NCI-H446 treated with DMSO at 0.1 percent for 48 hours (cell line): Measurements from ENCODE around the gene ASRGL1.
"Not testable (repeated sequence)": the region's sequence is repeated elsewhere in the genome, so short reads cannot be mapped to it uniquely, and the experiment has no call there.

Source experiments
- DNase-seq: peaks from one replicate; lab custom pipeline; 2025; lab: John Stamatoyannopoulos, UW

ASRGL1 gene

DNA sequence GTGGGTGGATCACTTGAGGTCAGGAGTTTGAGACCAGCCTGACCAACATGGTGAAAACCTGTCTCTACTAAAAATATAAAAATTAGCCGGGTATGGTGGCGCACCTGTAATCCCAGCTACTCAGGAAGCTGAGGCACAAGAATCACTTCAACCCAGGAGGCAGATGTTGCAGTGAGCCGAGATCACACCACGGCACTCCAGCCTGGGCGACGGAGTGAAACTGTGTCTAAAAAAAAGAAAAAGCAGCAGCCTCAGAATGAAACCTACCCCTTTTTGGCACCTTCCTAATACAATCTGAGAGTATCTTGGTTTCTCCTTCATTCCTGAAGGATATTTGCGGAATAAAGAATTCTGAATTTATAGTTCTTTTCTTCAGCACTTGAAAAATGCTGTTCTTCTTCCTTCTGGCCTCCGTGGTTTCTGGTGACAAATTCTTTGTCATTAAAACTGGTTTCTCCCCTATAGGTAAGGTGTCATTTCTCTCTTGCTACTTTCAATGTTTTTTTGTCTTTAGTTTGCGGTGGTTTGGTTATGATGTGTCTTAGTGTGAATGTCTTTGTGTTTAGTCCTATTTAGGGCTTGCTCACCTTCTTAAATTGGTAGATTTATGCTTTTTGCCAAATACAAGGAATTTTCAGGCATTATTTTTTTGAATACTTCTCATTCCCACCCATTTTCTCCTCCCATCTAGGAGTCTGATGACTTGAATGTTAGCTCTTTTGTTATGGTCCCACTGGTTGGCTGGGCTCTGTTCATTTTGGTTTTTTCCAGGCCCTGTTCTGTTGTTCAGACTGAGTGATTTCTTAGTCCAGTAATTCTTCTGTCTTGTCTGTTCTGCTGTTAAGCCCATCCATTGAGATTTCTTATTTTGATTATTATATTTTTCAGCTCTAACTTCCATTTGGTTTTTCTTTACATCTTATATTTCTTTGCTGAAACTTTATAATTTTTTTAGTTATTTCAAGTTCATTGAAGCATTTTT is 15.4 kb downstream of the ASRGL1 start:
- no peak for DNase-seq

DNA sequence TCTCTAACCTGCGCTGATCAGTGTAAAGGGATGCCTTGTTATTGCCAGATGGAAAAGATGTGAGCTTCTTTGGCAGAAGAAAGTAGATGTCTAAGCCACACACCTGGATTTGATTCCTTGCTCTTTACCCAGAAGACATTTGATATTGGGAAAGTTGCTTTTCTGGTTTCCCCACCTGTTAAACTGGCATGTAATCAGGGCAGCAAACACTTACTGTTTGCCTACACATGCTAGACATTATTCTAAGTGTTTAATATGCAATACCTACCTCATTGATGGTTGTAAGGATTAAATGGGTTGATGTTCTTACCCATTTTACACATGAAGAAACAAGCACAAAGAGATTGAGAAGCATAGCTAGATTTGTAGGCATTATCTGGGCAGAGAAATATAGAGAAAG is 16.6 kb downstream of the ASRGL1 start:
- no peak for DNase-seq

DNA sequence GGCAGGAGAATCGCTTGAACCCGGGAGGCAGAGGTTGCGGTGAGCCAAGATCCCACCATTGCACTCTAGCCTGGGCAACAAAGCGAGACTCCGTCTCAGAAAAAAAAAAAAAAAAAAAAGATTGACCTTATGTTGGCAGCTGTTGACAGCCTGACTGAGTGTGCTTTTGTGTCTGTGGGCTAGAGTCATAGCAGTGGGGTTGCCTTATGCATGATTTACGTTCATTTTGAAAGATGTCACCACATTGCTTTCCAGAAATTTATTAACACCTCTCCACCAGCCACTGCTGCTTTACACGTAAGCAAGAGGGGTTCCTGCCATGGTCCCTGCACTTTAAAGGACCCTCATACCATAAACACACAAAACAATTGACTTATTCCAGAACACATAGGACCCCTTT is 21.0 kb downstream of the ASRGL1 start:
- no peak for DNase-seq

DNA sequence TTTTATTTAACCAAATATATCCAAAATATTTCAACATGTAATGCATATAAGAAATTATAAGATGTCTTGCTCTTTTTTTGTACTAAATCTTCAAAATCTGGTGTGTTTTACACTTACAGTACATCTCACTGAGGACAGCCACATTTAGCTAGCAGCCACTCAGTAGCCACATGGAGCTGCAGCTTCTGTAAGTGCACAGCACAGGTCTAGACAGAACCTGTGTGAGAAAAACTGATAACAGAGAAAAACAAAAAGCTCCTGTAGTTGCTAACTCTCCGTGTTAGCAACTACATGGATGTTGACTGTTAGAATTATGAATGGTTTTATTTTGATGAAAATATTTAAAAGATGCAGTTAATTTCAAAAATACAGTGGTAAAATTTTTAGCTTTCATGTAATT is 22.2 kb downstream of the ASRGL1 start:
- DNase-seq = no peak

DNA sequence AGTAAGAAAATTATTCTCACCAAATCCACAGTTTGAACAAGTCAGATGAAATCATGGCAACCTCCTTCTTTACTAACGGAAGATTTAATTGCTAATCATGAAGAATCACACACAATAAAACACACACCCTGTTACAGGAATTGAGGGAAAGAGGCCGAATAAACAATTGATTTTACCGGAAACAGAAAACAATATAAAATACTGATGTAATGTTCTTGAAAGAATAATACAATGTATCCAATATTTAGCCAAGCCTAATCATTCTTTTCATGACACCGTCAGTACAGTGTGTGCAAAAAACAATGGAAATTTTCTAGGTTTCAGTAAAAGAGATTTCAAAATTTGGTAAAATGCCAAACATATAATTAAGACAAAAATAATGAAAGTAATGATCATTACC is 23.4 kb downstream of the ASRGL1 start:
- no peak for DNase-seq

DNA sequence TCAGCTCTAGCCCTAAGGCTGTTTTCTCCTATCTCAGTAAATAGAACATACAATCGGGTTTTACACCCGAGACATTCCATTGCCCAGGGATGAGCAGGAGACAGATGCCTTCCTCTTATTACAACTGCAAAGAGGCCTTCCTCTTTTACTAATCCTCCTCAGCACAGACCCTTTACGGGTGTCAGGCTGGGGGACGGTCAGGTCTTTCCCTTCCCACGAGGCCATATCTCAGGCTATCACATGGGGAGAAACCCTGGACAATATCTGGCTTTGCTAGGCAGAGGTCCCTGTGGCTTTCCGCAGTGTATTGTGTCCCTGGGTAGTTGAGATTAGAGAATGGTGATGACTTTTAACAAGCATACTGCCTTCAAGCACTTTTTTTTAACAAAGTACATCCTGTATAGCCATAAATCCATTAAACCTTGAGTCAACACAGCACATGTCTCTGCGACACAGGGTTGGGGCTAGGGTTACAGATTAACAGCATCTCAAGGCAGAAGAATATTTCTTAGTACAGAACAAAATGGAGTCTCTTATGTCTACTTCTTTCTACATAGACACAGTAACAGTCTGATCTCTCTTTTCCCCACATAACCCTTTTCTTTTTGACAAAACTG is 31.7 kb downstream of the ASRGL1 start:
- not testable (repeated sequence) for DNase-seq

DNA sequence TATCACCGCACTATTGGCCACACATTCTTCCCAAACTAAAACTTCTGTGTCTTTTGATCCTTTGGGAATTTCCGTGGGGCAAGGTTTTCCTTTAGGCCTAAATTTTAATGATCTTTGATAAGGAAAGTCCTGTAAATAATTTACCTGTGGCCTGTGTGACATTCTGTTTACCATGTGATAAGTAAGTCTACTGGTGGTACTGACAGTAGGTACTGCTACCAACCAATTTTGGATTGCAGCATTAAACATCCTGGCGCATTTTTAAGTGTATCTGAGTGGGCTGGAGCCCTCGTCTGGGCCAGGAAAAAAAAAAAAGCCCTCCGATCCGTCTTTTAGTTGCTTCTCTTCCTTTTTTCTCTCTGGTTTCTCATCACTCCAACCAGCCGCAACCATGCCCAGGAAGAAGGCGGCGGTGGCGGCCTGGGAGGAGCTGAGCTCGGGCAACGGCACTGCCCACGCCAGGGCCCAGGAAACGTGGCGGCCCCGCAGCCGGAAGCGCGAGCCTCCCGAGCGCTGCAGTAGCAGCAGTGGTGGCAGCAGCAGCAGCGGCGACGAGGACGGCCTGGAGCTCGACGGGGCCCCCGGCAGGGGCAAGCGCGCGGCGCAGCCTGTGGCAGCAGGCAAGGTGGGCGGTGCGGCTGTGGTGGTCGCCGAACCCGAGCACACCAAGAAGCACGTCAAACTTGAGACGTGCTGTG is 33.6 kb downstream of the ASRGL1 start:
- DNase-seq = no peak

DNA sequence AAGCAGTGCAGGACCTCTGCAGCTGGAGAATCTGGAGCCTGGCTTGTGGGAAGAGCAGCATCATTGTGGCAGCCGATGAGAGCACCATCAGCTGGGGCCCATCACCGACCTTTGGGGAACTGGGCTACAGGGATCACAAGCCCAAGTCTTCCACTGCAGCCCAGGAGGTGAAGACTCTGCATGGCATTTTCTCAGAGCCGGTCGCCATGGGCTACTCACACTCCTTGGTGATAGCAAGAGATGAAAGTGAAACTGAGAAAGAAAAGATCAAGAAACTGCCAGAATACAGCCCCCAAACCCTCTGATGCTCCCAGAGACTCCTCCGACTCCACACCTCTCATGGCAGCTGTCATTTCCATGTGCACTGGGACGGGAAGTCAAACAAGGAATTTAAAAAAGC is 35.6 kb downstream of the ASRGL1 start:
- DNase-seq = no peak

DNA sequence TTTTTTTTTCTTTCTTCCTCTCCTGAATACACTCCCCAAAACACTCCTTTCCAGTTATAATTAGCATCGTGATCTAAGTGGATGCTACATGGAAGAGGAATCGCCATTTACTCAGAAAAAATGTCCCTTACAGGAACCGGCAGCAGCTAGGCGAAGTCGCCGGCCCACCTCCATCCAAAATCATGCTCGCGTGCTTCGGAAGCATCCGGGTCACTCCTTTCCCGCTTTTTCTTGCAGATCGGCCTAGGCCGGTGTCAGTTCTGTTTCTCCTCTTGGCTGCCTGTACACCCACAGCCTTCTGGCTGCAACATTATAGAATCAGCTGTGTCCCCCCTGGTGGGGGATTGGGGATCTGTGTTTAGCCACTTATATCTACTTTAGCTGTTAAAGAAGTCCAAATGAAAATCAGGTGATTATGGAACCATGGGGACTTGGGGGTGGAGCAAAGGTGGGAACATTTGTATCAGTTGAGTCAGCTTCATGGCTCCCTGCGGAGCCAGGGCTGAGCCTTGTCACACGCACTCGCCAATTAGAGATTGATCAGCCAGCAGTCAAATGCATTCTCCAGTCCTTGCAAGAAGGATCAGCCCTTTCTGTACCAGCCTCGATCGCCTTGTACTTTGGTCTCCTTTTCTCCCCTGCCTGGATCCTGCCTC is 36.3 kb downstream of the ASRGL1 start:
- DNase-seq = no peak

DNA sequence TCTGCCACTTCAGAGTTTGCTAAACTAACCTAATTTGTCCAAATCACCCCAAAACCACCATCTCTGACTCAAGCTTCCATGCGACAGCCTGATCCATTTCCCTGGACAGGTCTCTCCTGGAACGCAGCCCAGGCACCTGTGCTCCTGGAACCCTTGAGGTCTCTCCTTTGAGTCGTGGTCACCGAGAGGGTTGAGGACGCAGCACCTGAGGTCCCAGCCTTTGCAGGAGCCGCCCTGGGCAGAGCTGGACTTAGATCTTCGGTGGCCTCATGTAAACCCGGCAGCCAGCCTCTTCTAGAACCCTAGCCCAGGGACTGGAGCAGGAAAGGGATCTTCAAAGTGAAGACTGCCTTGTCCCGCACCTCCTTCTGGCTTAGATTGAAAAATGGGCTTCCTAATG is 37.6 kb downstream of the ASRGL1 start:
- no peak for DNase-seq

DNA sequence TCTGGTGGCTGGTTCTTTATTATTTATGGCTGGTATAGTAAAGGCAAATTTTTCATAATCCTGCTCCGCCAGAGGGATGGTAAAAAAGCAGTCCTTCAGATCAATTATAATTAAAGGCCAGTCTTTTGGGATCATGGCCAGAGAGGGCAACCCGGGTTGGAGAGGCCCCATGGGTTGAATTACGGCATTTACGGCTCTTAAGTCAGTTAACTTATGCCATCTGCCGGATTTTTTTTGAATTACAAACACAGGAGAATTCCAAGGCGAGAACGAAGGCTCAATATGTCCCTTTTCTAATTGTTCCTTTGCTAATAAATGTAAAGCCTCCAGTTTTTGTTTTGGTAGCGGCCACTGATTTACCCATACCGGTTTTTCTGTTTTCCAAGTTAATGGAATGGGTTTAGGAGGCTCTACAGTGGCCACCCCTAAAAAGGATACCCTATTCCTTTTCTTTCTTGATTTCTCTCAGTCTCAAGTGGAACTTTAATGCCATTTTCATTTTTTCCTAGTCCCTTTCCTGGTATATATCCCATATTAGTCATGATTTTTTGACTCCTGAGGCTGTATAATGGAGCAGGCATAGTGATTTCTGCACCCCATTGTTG is 41.3 kb downstream of the ASRGL1 start:
- DNase-seq = not testable (repeated sequence)

DNA sequence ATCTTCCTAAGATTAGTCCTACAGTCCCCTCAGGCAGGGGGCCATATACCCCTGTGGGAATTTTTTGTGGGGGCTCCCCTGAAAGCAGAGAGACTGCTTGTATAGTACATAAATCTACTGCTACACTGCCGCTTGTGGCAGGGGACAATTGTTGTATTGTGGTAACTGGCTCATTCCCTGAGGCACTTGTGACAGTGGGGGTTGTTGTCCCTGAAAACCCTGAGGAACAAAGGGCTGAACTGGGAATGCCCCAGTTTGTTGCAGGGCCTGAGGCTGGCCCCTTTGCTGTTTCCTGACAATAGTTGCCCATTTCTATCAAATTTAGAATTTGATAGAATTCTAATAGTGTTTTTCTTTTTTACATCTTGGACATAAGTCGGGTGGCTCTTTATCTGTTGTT is 42.3 kb downstream of the ASRGL1 start:
- not testable (repeated sequence) for DNase-seq

DNA sequence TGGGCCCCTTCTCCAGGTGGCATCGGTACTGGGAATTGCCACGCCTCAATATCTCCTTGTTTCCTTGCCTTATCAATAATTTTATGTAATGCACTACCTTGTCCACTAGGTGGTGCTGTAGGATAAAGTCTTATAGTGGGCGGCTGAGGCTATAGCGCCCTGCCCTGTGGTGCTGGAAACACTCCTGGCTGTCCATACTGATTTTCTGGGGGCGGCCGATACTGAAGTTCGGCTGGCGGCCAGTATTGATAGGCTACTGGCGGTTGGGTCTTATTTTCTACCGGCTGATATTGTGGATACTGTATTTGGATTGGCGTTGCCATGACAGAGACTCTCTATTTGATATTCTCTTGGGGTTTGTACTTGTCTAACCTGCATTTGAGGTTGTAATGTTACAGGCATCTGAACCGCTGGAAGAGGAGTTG is 43.6 kb downstream of the ASRGL1 start:
- peak; percentile 24 for DNase-seq

DNA sequence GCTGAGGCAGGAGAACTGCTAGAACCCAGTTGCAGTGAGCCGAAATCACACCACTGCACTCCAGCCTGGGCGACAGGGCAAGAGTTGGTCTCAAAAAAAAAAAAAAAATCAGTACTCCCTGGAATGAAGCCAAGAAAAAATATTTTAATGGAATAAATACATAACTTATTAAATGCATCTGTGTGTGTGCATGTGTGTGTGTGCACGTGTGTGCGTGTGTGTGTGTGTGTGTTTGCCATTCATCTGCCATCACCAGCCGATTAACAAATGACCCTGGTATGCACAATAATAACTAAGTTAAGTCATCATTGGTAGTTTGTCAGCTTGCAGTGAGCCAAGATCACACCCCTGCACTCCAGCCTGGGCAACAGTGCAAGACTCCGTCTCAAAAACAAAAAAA is 46.6 kb downstream of the ASRGL1 start:
- DNase-seq = no peak

DNA sequence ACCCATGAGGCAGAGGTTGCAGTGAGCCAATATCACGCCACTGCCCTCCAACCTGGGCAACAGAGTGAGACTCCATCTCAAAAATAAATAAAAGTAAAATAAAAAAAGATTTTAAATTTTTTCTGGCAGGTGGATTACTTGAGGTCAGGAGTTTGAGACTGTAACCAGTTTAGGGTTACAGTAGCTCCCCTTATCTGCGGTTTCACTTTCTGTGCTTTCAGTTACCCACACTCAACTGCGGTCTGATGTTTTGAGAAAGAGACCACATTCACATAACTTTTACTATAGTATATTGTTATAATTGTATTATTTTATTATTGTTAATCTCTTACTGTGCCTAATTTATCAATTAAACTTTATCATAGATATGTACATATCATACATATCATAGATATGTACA is 48.8 kb downstream of the ASRGL1 start:
- not testable (repeated sequence) for DNase-seq

DNA sequence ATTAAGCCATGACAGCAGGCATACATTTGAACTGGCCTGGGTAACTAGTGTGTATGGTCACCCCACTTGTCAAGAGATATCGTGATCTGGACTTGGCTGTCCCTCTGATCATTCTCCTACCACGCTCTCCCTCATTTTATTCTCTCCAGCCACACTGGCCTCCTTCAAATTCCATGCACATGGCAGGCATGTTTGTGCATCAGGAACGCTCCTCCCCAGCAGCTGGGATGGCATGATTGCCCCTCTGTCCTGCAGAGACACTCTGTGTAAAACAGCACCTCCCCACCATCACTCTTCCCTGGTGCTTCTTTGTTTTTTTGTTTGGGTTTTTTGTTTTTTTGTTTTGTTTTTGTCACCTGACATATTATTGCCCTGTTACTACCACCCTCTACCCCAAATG is 50.1 kb downstream of the ASRGL1 start:
- DNase-seq = no peak

DNA sequence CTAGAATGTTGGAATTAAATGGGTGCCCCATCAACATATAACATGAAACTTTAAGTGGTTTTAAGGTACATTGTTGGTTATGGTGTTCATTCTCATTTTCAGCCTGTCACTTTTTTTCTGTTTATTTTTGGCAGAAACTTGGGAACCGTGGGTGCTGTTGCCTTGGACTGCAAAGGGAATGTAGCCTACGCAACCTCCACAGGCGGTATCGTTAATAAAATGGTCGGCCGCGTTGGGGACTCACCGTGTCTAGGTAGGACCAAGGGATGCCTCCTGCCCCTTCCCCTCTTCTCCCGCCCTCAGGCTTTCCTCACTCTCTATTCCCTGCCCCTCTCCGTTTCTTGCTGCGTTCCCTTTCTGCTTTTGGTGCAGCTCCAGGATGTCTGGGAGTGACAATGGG is 51.8 kb downstream of the ASRGL1 start:
- no peak for DNase-seq

DNA sequence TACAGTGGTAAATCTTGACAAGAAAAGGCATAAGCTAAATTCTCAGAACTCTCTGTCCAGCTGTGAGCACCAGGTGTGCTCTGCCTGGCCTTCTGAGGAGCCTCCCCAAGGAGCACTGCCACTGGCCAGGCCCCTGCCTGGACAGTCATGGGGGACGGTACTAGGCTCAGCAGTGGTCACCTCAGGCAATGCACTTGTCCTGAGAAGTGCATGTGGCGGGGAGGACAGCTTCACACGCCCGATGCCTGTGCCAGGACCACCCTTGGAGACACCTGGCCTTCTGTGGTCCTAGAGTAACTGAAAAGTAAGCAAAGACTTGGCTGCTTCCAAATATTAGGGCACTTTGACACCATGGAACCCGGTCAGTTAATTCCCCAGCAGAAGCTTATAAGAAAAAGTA is 53.0 kb downstream of the ASRGL1 start:
- no peak for DNase-seq

DNA sequence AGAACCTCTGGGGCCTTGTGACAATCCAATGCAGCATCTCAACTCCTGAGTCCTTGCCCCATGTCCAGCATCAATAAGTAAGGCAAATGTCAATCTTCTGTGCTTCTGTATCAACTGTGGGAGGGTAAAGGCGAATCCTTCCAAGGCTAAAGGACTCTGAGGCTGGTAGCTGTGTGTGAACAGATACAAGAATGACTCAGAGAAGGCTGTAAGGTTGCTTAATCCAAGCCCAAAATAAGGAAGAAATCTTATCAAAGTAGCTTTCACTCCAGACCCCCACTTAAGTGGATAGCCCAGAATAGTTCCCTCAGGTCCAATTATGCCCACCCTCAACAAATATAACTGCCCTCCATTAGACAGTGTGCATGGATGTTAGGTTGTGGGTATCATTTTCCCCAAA is 53.5 kb downstream of the ASRGL1 start:
- no peak for DNase-seq

DNA sequence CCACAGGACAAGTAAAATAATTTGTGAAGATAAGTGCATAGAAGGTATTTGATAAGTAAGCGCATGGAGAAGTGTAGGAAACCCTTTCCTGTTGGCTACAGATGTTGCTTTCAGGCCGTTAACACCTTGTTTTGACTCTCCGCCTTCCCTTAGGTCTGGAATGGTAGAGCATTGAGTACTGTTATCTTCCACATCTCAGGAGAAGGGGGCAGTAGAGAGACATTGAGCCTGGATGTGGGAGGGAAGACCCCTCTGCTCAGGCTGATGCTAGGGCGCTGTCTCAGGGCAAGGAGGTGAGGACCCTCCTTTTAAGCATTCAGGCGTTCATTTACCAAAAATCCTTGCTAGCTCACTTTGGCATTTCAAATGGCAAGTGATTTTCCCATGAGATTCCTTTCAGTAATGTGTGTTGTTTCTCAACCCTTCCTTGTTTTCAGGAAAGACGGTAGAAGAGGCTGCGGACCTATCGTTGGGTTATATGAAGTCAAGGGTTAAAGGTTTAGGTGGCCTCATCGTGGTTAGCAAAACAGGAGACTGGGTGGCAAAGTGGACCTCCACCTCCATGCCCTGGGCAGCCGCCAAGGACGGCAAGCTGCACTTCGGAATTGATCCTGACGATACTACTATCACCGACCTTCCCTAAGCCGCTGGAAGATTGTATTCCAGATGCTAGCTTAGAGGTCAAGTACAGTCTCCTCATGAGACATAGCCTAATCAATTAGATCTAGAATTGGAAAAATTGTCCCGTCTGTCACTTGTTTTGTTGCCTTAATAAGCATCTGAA is 54.6 kb downstream of the ASRGL1 start:
- no peak for DNase-seq

DNA sequence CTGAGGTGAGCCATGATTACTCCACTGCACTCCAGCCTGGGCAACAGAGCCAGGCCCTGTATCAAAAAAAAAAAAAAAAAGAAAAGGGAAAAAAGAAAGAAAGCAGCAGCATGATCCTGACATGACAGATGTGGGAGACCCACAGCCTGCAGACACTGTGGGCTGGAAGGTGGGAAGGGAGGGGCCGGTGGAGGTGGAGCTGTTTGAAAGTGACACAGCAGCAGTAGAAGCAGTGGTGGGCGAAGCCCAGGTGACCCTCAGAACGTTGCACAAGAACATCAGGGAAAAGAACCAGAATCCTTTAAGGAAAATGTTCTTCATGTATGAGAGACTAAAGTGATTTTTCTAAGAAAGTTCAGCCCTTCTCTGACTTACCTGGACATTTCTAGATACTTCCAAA is 55.3 kb downstream of the ASRGL1 start:
- no peak for DNase-seq
